ENCODE measurements around the gene VAMP1. TPM values are rescaled to one million over a fixed set of nuclear protein-coding genes. Genes with fewer than 3 reads are reported as not detected.

VAMP1 gene
- total and polyA plus RNA-seq, 2 of the 13 experiments (the other 11 are each of a cell fraction or from before 2014, with no cell fraction given) = 2.5 to 7.4 TPM

DNA sequence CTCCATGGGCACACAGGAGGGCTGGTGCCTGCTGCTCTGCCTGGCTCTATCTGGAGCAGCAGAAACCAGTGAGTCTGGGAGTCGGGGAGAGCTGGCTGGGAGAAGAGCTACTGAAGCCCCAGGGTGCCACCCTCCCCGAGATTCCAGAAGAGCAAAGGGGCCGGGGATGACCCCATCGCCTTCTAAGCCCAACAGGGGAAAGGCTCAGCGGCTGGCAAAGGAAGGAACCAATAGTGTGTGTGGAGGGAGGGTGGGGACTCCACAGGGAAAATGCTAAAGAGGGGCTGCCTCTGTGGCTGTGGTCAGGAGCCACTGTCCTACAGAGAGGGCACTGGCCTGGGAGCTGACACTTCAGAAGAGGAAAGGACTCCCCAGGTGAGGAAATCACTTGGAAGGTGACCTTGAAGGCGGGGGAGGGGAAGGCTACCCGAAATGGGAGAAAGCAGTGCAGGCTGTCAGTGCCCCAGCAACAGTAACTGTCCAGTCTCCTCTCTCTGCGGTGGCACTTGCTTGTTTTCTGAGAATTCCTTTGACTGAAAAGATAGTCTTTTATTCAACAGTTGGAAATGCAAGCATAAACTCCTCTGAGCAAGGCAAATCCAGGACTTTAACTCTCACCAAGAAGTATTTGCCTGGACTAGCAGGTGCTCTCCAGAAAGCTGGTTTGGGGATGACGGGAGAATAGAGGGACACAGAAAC lies 18.1 kb downstream of the VAMP1 start (continued):
- TF ChIP-seq REL (CRISPR knock-in tag; conservative IDR thresholded peaks at IDR 0.05) (no peak), ZNF530 (CRISPR knock-in tag; IDR thresholded peaks at IDR 0.05; ENCODE audit: low read depth) (no peak), HNRNPL (IDR thresholded peaks at IDR 0.05; ENCODE audit: low read depth, low read length) (0 out of 2 replicates have a peak, but pooled peaks have one; percentile 31), HNF4G (IDR thresholded peaks at IDR 0.05; ENCODE audit: borderline replicate concordance, low read depth, low read length) (no peak), HNF4G (CRISPR knock-in tag; IDR thresholded peaks at IDR 0.05; ENCODE audit: borderline replicate concordance, low read depth) (no peak), TBL1XR1 (IDR thresholded peaks at IDR 0.05; ENCODE audit: borderline replicate concordance, low read length, partially characterized antibody) (no peak), MZF1 (CRISPR knock-in tag; IDR thresholded peaks at IDR 0.05; ENCODE audit: borderline replicate concordance) (no peak), ZSCAN20 (CRISPR knock-in tag; IDR thresholded peaks at IDR 0.05; ENCODE audit: borderline replicate concordance) (no peak), SMC3 (IDR thresholded peaks at IDR 0.05; ENCODE audit: low read length) (no peak), GATAD1 (CRISPR knock-in tag; IDR thresholded peaks at IDR 0.05) (no peak), SATB2 (CRISPR knock-in tag; IDR thresholded peaks at IDR 0.05) (no peak), ZNF235 (CRISPR knock-in tag; IDR thresholded peaks at IDR 0.05; ENCODE audit: borderline replicate concordance) (no peak), ZNF343 (CRISPR knock-in tag; IDR thresholded peaks at IDR 0.05) (no peak), GTF3A (CRISPR knock-in tag; conservative IDR thresholded peaks at IDR 0.05) (no peak), ASH2L (IDR thresholded peaks at IDR 0.05; ENCODE audit: insufficient read length, low read depth, low read length) (peak; percentile 3), ZNF766 (CRISPR knock-in tag; IDR thresholded peaks at IDR 0.05; ENCODE audit: borderline replicate concordance) (no peak), ZNF780A (CRISPR knock-in tag; IDR thresholded peaks at IDR 0.05) (no peak), NONO (IDR thresholded peaks at IDR 0.05) (no peak), NONO (CRISPR knock-in tag; conservative IDR thresholded peaks at IDR 0.05) (0 out of 2 replicates have a peak, but pooled peaks have one; percentile 17), HDAC2 (CRISPR knock-in tag; IDR thresholded peaks at IDR 0.05) (no peak)
- TF ChIP-seq, protein P1, sequence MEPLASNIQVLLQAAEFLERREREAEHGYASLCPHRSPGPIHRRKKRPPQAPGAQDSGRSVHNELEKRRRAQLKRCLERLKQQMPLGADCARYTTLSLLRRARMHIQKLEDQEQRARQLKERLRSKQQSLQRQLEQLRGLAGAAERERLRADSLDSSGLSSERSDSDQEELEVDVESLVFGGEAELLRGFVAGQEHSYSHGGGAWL (CRISPR knock-in tag; IDR thresholded peaks at IDR 0.05) = no peak
- TF ChIP-seq, protein P2, sequence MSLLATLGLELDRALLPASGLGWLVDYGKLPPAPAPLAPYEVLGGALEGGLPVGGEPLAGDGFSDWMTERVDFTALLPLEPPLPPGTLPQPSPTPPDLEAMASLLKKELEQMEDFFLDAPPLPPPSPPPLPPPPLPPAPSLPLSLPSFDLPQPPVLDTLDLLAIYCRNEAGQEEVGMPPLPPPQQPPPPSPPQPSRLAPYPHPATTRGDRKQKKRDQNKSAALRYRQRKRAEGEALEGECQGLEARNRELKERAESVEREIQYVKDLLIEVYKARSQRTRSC (CRISPR knock-in tag; IDR thresholded peaks at IDR 0.05; ENCODE audit: low read depth) = no peak
- TF ChIP-seq, protein P3, sequence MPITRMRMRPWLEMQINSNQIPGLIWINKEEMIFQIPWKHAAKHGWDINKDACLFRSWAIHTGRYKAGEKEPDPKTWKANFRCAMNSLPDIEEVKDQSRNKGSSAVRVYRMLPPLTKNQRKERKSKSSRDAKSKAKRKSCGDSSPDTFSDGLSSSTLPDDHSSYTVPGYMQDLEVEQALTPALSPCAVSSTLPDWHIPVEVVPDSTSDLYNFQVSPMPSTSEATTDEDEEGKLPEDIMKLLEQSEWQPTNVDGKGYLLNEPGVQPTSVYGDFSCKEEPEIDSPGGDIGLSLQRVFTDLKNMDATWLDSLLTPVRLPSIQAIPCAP (CRISPR knock-in tag; IDR thresholded peaks at IDR 0.05; ENCODE audit: low read depth) = 0 out of 2 replicates have a peak, but pooled peaks have one; percentile 9
- TF ChIP-seq, protein P4, sequence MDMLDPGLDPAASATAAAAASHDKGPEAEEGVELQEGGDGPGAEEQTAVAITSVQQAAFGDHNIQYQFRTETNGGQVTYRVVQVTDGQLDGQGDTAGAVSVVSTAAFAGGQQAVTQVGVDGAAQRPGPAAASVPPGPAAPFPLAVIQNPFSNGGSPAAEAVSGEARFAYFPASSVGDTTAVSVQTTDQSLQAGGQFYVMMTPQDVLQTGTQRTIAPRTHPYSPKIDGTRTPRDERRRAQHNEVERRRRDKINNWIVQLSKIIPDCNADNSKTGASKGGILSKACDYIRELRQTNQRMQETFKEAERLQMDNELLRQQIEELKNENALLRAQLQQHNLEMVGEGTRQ (IDR thresholded peaks at IDR 0.05; ENCODE audit: low read depth, low read length) = no peak
- TF ChIP-seq, protein P4 (CRISPR knock-in tag; IDR thresholded peaks at IDR 0.05; ENCODE audit: borderline replicate concordance) = no peak
- TF ChIP-seq, protein P5, sequence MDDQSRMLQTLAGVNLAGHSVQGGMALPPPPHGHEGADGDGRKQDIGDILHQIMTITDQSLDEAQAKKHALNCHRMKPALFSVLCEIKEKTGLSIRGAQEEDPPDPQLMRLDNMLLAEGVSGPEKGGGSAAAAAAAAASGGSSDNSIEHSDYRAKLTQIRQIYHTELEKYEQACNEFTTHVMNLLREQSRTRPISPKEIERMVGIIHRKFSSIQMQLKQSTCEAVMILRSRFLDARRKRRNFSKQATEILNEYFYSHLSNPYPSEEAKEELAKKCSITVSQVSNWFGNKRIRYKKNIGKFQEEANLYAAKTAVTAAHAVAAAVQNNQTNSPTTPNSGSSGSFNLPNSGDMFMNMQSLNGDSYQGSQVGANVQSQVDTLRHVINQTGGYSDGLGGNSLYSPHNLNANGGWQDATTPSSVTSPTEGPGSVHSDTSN (CRISPR knock-in tag; IDR thresholded peaks at IDR 0.05; ENCODE audit: borderline replicate concordance) = no peak
